CD14-positive monocyte (primary cell): Measurements from ENCODE around the gene UQCC2. TPM values are rescaled to one million over a fixed set of nuclear protein-coding genes. Genes with fewer than 3 reads are reported as not detected.

Experiments
- DNase-seq, 3 donors: peaks; one replicate each; pipeline ENCODE4 v3.0.0-alpha.2; 2011 to 2022
- H2AFZ ChIP-seq: 2 replicates; pipeline ENCODE4 v1.6.0; 2012; ENCODE audit warnings: mild to moderate bottlenecking, low read depth, low read length, inconsistent platforms; ENCODE audit not compliant: insufficient read depth, poor library complexity, severe bottlenecking
- H3K27ac ChIP-seq, 2 donors: 1 replicate in 1 of 2; 2 replicates in 1 of 2; pipeline ENCODE4 v1.5.1; 2012 to 2013; ENCODE audit warnings: low read length in 2 of 2, control low read depth in 1 of 2, inconsistent platforms in 1 of 2, low read depth in 1 of 2, mild to moderate bottlenecking in 1 of 2
- H3K27me3 ChIP-seq, 2 donors: one replicate each; pipeline versions ENCODE4 v1.6.0 to v1.6.1; 2011 to 2013; ENCODE audit warnings: low read length in 2 of 2; ENCODE audit not compliant: control insufficient read depth in 2 of 2, insufficient read depth in 2 of 2
- H3K36me3 ChIP-seq, 2 donors: replicated peaks in 1 of 2; 1 replicate in 1 of 2; 2 replicates in 1 of 2; pipeline versions ENCODE4 v1.5.1 to v1.6.1; 2012 to 2013; ENCODE audit warnings: low read length in 2 of 2, control low read depth in 1 of 2, inconsistent platforms in 1 of 2, mild to moderate bottlenecking in 1 of 2; ENCODE audit not compliant: insufficient read depth in 2 of 2, control insufficient read depth in 1 of 2
- H3K4me1 ChIP-seq, 2 donors: 1 replicate in 1 of 2; 2 replicates in 1 of 2; pipeline versions ENCODE4 v1.5.1 to v1.6.1; 2012 to 2013; ENCODE audit warnings: low read length in 2 of 2, control low read depth in 1 of 2, inconsistent platforms in 1 of 2, mild to moderate bottlenecking in 1 of 2, moderate library complexity in 1 of 2; ENCODE audit not compliant: insufficient read depth in 2 of 2, control insufficient read depth in 1 of 2
- H3K4me2 ChIP-seq: replicated peaks from 2 replicates; pipeline ENCODE3; 2012; ENCODE audit warnings: low read length, moderate library complexity, mild to moderate bottlenecking; ENCODE audit not compliant: poor library complexity, severe bottlenecking; ENCODE audit errors: extremely low read depth
- H3K4me3 ChIP-seq, 3 experiments: fragments of 200-600 bp in 1 of 3; sonication (generic) in 1 of 3; replicated peaks in 1 of 3; 1 replicate in 2 of 3; 2 replicates in 1 of 3; pipeline ENCODE4 v1.5.1; 2011 to 2013; ENCODE audit warnings: low read length in 3 of 3, mild to moderate bottlenecking in 3 of 3, control low read depth in 2 of 3, low read depth in 2 of 3, inconsistent platforms in 1 of 3, moderate library complexity in 1 of 3
- H3K79me2 ChIP-seq: 2 replicates; pipeline ENCODE4 v1.6.0; 2012; ENCODE audit warnings: mild to moderate bottlenecking, control low read depth, inconsistent platforms, low read length, moderate library complexity; ENCODE audit not compliant: insufficient read depth
- H3K9ac ChIP-seq: 2 replicates; pipeline ENCODE4 v1.6.0; 2017; ENCODE audit warnings: low read length, mild to moderate bottlenecking; ENCODE audit not compliant: insufficient read depth, poor library complexity, severe bottlenecking
- H3K9me3 ChIP-seq, 2 donors: replicated peaks in 1 of 2; 1 replicate in 1 of 2; 2 replicates in 1 of 2; pipeline versions ENCODE4 v1.5.1 to v1.6.1; 2012 to 2013; ENCODE audit warnings: low read length in 2 of 2, control low read depth in 1 of 2; ENCODE audit not compliant: control insufficient read depth in 1 of 2, insufficient read depth in 1 of 2
- H4K20me1 ChIP-seq: 2 replicates; pipeline ENCODE4 v1.6.0; 2012; ENCODE audit warnings: mild to moderate bottlenecking, low read length, control low read depth, moderate library complexity; ENCODE audit not compliant: insufficient read depth
- H3K27ac Mint-ChIP-seq, 7 donors: one replicate each; pipeline ENCODE4 v1.8.0; 2020; ENCODE audit warnings: mild to moderate bottlenecking in 7 of 7, mixed read lengths in 7 of 7, moderate library complexity in 6 of 7, inconsistent platforms in 2 of 7
- H3K27me3 Mint-ChIP-seq, 3 donors: one replicate each; pipeline ENCODE4 v1.8.0; 2021 to 2022; ENCODE audit warnings: low read depth in 3 of 3, mild to moderate bottlenecking in 3 of 3, mixed read lengths in 3 of 3, moderate library complexity in 3 of 3, inconsistent platforms in 1 of 3
- H3K36me3 Mint-ChIP-seq, 2 donors: one replicate each; pipeline ENCODE4 v1.8.0; 2020; ENCODE audit warnings: mixed read lengths in 2 of 2, inconsistent platforms in 1 of 2, mild to moderate bottlenecking in 1 of 2
- H3K4me1 Mint-ChIP-seq: one replicate; pipeline ENCODE4 v1.8.0; 2020; ENCODE audit warnings: mild to moderate bottlenecking, mixed read lengths
- H3K4me3 Mint-ChIP-seq, 2 donors: one replicate each; pipeline ENCODE4 v1.8.0; 2020; ENCODE audit warnings: mild to moderate bottlenecking in 2 of 2, mixed read lengths in 2 of 2, moderate library complexity in 1 of 2
- H3K9me3 Mint-ChIP-seq, 7 donors: one replicate each; pipeline ENCODE4 v1.8.0; 2020 to 2022; ENCODE audit warnings: mixed read lengths in 7 of 7, mild to moderate bottlenecking in 6 of 7, moderate library complexity in 6 of 7, inconsistent platforms in 2 of 7
- CTCF ChIP-seq: fragments of 200-600 bp; IDR thresholded peaks from one replicate; pipeline ENCODE4 v1.8.0; 2022; ENCODE audit warnings: antibody characterized with exemption, mild to moderate bottlenecking
- WGBS: methylation state at CpG from one replicate; pipeline ENCODE4 v1.1.5; 2013; ENCODE audit warnings: missing lambda C conversion rate; ENCODE audit not compliant: insufficient coverage; 5-methylcytosine and 5-hydroxymethylcytosine counted together
- intact Hi-C, 2 donors: fragments of 100-400 bp; cut with micrococcal nuclease; formaldehyde crosslinking; loops; one replicate each; pipeline versions ENCODE4 v1.15.0 to v1.15.1; 2023
- polyA plus RNA-seq, 3 donors: library from polyadenylated mRNA; depleted of rRNA in 1 of 3; unstranded in 2 of 3; stranded (reverse) in 1 of 3; fragments of 300-500 nt in 2 of 3; fragments of >200 nt in 1 of 3; fragmentation: Illumina TruSeq in 2 of 3; gene quantifications; 1 replicate in 2 of 3; 2 replicates in 1 of 3; pipeline ENCODE4 v1.2.3, GENCODE V29; 2012 to 2021

The UQCC2 gene
- polyA plus RNA-seq, 3 donors = 10.3 to 39.3 (median 37.2) TPM

- Mint-ChIP-seq H3K9me3 (peaks cover 0 to 2% (median 0%) of the 10 kb centered on the region in 7 donors), H3K36me3 (peaks cover 21 to 53% of the 10 kb centered on the region in 2 donors), H3K27me3 (peaks cover 0 to 2% (median 0%) of the 10 kb centered on the region in 3 donors), H3K27ac (no peak overlapping the region), H3K4me1 (peaks cover 12% of the 10 kb centered on the region), H3K4me3 (no peak overlapping the region)
- Histone ChIP-seq H4K20me1 (no peaks in the 10 kb centered on the region), H3K9me3 (no peaks in the 10 kb centered on the region), H3K79me2 (no peaks in the 10 kb centered on the region), H2AFZ (no peak overlapping the region), H3K4me2 (no peak overlapping the region), H3K4me3 (no peak overlapping the region), H3K27me3 (no peaks in the 10 kb centered on the region), H3K9ac (no peak overlapping the region), H3K36me3 (no peaks in the 10 kb centered on the region), H3K27ac (no peak overlapping the region), H3K4me1 (peaks cover 4 to 10% of the 10 kb centered on the region in 2 donors)
- intact Hi-C loops = no loop called here
- WGBS = 87% methylated on average over 12 of the region's 12 CpGs
- DNase-seq = no peak
- TF ChIP-seq CTCF = no peak
Observed at GRCh38 chr6:33689148-33689494, 22.4 kb downstream of the UQCC2 start.

- Mint-ChIP-seq H3K36me3 (peaks cover 17 to 50% of the 10 kb centered on the region in 2 donors), H3K27me3 (peaks cover 0 to 2% (median 0%) of the 10 kb centered on the region in 3 donors), H3K27ac (no peak overlapping the region), H3K9me3 (peaks cover 0 to 2% (median 0%) of the 10 kb centered on the region in 7 donors), H3K4me3 (no peak overlapping the region), H3K4me1 (peaks cover 12% of the 10 kb centered on the region)
- H3K4me1 ChIP-seq = peaks cover 4 to 10% of the 10 kb centered on the region in 2 donors
- intact Hi-C loops = no loop called here
- no peak overlapping the region for H3K27ac ChIP-seq
- H3K79me2 ChIP-seq = no peaks in the 10 kb centered on the region
- DNase-seq = no peak
- H4K20me1 ChIP-seq = no peaks in the 10 kb centered on the region
- H3K4me2 ChIP-seq = no peak overlapping the region
- WGBS = 92% methylated on average over 23 of the region's 25 CpGs
- H3K36me3 ChIP-seq = no peaks in the 10 kb centered on the region
- no peak for TF ChIP-seq CTCF
- no peak overlapping the region for H2AFZ ChIP-seq
- H3K4me3 ChIP-seq = no peak overlapping the region
- H3K27me3 ChIP-seq = no peaks in the 10 kb centered on the region
- no peak overlapping the region for H3K9ac ChIP-seq
- H3K9me3 ChIP-seq = no peaks in the 10 kb centered on the region
Observed at GRCh38 chr6:33688451-33689147, 22.9 kb downstream of the UQCC2 start.
